Trophoblast cell (in vitro differentiated cells and primary cell): ENCODE results near the gene ATXN3L.

Experiments
- DNase-seq, 2 donors: peaks; one replicate each; pipeline ENCODE4 v3.0.0-alpha.2; 2016
- H2AFZ ChIP-seq: 2 replicates; pipeline ENCODE4 v1.6.1; 2013; ENCODE audit warnings: low read length, moderate library complexity, mild to moderate bottlenecking; ENCODE audit not compliant: insufficient read depth, poor library complexity
- H2AK5ac ChIP-seq: 2 replicates; pipeline ENCODE4 v1.6.1; 2013; ENCODE audit warnings: mild to moderate bottlenecking, low read length
- H2BK120ac ChIP-seq: 2 replicates; pipeline ENCODE4 v1.6.1; 2013; ENCODE audit warnings: low read length, mild to moderate bottlenecking, moderate library complexity; ENCODE audit not compliant: insufficient read depth, poor library complexity
- H2BK12ac ChIP-seq: 2 replicates; pipeline ENCODE4 v1.6.1; 2013; ENCODE audit warnings: mild to moderate bottlenecking, low read length, moderate library complexity
- H2BK5ac ChIP-seq: 2 replicates; pipeline ENCODE4 v1.6.1; 2013; ENCODE audit warnings: low read length, low read depth, moderate library complexity, mild to moderate bottlenecking; ENCODE audit not compliant: poor library complexity
- H3K14ac ChIP-seq: 2 replicates; pipeline ENCODE4 v1.6.1; 2013; ENCODE audit warnings: mild to moderate bottlenecking, low read length
- H3K18ac ChIP-seq: 2 replicates; pipeline ENCODE4 v1.6.1; 2013; ENCODE audit warnings: mild to moderate bottlenecking, low read length
- H3K23ac ChIP-seq: 2 replicates; pipeline ENCODE4 v1.6.1; 2013; ENCODE audit warnings: low read length
- H3K27ac ChIP-seq: 2 replicates; pipeline ENCODE4 v1.5.1; 2013; ENCODE audit warnings: low read depth, mild to moderate bottlenecking, inconsistent platforms, low read length, moderate library complexity
- H3K27me3 ChIP-seq: 2 replicates; pipeline ENCODE4 v1.6.1; 2013; ENCODE audit warnings: inconsistent platforms, mild to moderate bottlenecking, low read length, moderate library complexity; ENCODE audit not compliant: insufficient read depth
- H3K36me3 ChIP-seq, 2 experiments: 1 replicate in 1 of 2; 2 replicates in 1 of 2; pipeline ENCODE4 v1.6.1; 2013; ENCODE audit warnings: low read length in 2 of 2, mild to moderate bottlenecking in 2 of 2, moderate library complexity in 1 of 2; ENCODE audit not compliant: insufficient read depth in 2 of 2, control insufficient read depth in 1 of 2
- H3K4ac ChIP-seq: 2 replicates; pipeline ENCODE4 v1.6.1; 2013; ENCODE audit warnings: low read depth, mild to moderate bottlenecking, low read length, moderate library complexity
- H3K4me1 ChIP-seq, 2 experiments: 1 replicate in 1 of 2; 2 replicates in 1 of 2; pipeline ENCODE4 v1.6.1; 2013; ENCODE audit warnings: low read length in 2 of 2, mild to moderate bottlenecking in 2 of 2, moderate library complexity in 1 of 2; ENCODE audit not compliant: insufficient read depth in 2 of 2, control insufficient read depth in 1 of 2
- H3K4me2 ChIP-seq: 2 replicates; pipeline ENCODE4 v1.6.1; 2013; ENCODE audit warnings: inconsistent platforms, mild to moderate bottlenecking, low read length, moderate library complexity
- H3K4me3 ChIP-seq: 2 replicates; pipeline ENCODE4 v1.5.1; 2013; ENCODE audit warnings: mild to moderate bottlenecking, low read depth, low read length, inconsistent platforms
- H3K79me1 ChIP-seq: one replicate; pipeline ENCODE4 v1.6.1; 2013; ENCODE audit warnings: low read length
- H3K79me2 ChIP-seq: 2 replicates; pipeline ENCODE4 v1.6.1; 2013; ENCODE audit warnings: low read length, mild to moderate bottlenecking; ENCODE audit not compliant: control insufficient read depth, insufficient read depth, poor library complexity
- H3K9ac ChIP-seq: 2 replicates; pipeline ENCODE4 v1.6.1; 2013; ENCODE audit warnings: mild to moderate bottlenecking, low read length
- H3K9me3 ChIP-seq: 2 replicates; pipeline ENCODE4 v1.6.1; 2013; ENCODE audit warnings: low read depth, mild to moderate bottlenecking, control low read depth, inconsistent platforms, low read length; ENCODE audit not compliant: insufficient read depth
- H4K12ac ChIP-seq: 2 replicates; pipeline ENCODE4 v1.6.1; 2013; ENCODE audit warnings: low read depth, mild to moderate bottlenecking, low read length, moderate library complexity
- H4K8ac ChIP-seq: 2 replicates; pipeline ENCODE4 v1.6.1; 2013; ENCODE audit warnings: low read depth, mild to moderate bottlenecking, low read length, moderate library complexity
- H4K91ac ChIP-seq: one replicate; pipeline ENCODE4 v1.6.1; 2013; ENCODE audit warnings: low read depth, mild to moderate bottlenecking, low read length, moderate library complexity
- WGBS: extraction: QIAGEN DNeasy Blood & Tissue Kit; methylation state at CpG from one replicate; pipeline ENCODE4 v1.1.7; 2013; ENCODE audit warnings: missing lambda C conversion rate; ENCODE audit not compliant: insufficient read length, insufficient coverage; ENCODE audit errors: extremely low coverage; 5-methylcytosine and 5-hydroxymethylcytosine counted together

Gene ATXN3L

GRCh38 chrX:13276991-13277390 is 42.9 kb downstream of the ATXN3L start:
- Histone ChIP-seq H2AK5ac (no peak overlapping the region), H2AFZ (no peak overlapping the region), H3K79me1 (no peaks in the 10 kb centered on the region), H2BK12ac (no peak overlapping the region), H3K4ac (no peak overlapping the region), H4K12ac (no peak overlapping the region), H3K27ac (no peak overlapping the region), H3K27me3 (no peaks in the 10 kb centered on the region), H2BK120ac (no peak overlapping the region), H3K36me3 (no peaks in the 10 kb centered on the region), H4K91ac (no peak overlapping the region), H3K18ac (no peak overlapping the region), H3K79me2 (no peaks in the 10 kb centered on the region), H3K4me1 (no peaks in the 10 kb centered on the region), H3K14ac (no peak overlapping the region), H4K8ac (no peak overlapping the region), H3K23ac (no peak overlapping the region), H3K4me2 (no peak overlapping the region), H3K9ac (no peak overlapping the region), H3K9me3 (no peaks in the 10 kb centered on the region), H2BK5ac (no peak overlapping the region), H3K4me3 (no peak overlapping the region)
- no CpG with 5 or more reads among the region's 1 CpG for WGBS
- DNase-seq = no peak

DNA sequence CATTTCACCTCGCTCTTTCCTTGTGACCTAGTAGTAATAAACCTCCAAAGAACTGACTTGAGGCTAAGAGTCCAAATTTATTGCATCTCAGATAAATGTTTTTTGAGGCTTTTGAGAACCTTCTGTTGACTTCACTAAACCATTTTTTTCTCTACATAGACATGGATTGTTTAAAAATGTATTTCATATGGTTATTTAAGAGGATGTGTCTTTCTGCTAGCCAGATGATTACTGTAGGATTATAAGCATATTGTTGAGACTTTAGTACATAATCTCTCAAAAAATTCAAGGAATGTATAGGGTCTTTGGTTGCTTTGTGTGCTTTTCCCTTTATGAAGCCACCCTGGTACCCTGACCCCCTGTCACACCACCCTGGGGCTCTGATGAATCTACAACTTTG is 44.8 kb downstream of the ATXN3L start:
- Histone ChIP-seq H3K79me2 (no peaks in the 10 kb centered on the region), H4K8ac (no peak overlapping the region), H2AK5ac (no peak overlapping the region), H3K23ac (no peak overlapping the region), H3K27ac (no peak overlapping the region), H2BK120ac (no peak overlapping the region), H3K36me3 (no peaks in the 10 kb centered on the region), H2BK12ac (no peak overlapping the region), H3K9me3 (no peaks in the 10 kb centered on the region), H3K9ac (no peak overlapping the region), H2BK5ac (no peak overlapping the region), H4K12ac (no peak overlapping the region), H3K4ac (no peak overlapping the region), H3K4me2 (no peak overlapping the region), H3K4me1 (no peaks in the 10 kb centered on the region), H3K4me3 (no peak overlapping the region), H2AFZ (no peak overlapping the region), H4K91ac (no peak overlapping the region), H3K27me3 (no peaks in the 10 kb centered on the region), H3K18ac (no peak overlapping the region), H3K14ac (no peak overlapping the region), H3K79me1 (no peaks in the 10 kb centered on the region)
- no CpG with 5 or more reads among the region's 1 CpG for WGBS
- no peak for DNase-seq

DNA sequence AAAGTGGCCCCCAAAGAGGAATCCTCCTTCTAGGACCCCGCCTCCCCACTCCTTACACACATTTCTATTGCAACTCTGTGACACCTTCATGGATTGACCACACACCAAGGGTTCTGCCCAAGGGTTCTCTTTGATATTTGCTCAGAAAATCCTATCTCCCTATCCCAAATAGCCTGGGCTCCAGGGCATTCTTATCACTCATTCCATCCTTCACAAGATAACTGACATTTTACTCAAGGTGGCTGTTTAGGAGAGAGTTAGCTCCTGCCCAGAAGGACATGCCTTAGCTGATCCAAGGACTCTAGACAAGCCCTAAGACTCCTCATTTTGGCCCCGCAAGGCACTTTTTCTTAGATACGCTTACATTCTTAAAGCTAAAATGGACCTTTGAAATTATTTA is 47.4 kb downstream of the ATXN3L start:
- Histone ChIP-seq H3K9me3 (no peaks in the 10 kb centered on the region), H2AK5ac (no peak overlapping the region), H3K9ac (no peak overlapping the region), H3K4me1 (no peaks in the 10 kb centered on the region), H3K14ac (no peak overlapping the region), H2BK12ac (no peak overlapping the region), H3K79me1 (no peaks in the 10 kb centered on the region), H3K18ac (no peak overlapping the region), H2AFZ (no peak overlapping the region), H3K27me3 (no peaks in the 10 kb centered on the region), H3K79me2 (no peaks in the 10 kb centered on the region), H3K36me3 (no peaks in the 10 kb centered on the region), H3K4me3 (no peak overlapping the region), H2BK120ac (no peak overlapping the region), H3K27ac (no peak overlapping the region), H4K8ac (no peak overlapping the region), H4K91ac (no peak overlapping the region), H4K12ac (no peak overlapping the region), H3K23ac (no peak overlapping the region), H2BK5ac (no peak overlapping the region), H3K4ac (no peak overlapping the region), H3K4me2 (no peak overlapping the region)
- WGBS = no CpG with 5 or more reads among the region's 3 CpGs
- DNase-seq = peak; percentile 57 to 74

DNA sequence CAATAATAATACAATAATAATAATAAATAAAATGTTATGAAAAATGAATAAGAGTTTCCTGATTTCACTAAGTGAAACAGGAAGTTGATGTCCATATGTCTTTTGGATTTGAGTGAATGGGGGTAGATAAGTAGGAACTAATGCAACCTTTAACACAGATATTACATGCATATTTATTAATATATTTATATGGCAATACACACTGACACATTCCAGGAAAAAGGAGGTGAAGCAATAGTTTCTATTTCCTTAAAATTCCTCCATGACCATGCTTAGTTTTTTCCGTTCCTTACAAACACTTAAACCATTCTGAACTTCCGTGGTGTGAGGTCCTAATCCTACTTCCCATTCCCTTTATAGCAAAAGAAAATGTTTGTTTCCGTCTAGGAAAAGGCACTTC is 48.3 kb downstream of the ATXN3L start:
- no peak overlapping the region for H3K23ac ChIP-seq
- H3K4ac ChIP-seq = no peak overlapping the region
- H3K14ac ChIP-seq = no peak overlapping the region
- no peak overlapping the region for H3K18ac ChIP-seq
- H3K79me1 ChIP-seq = no peaks in the 10 kb centered on the region
- no peak overlapping the region for H2BK12ac ChIP-seq
- WGBS = no CpG with 5 or more reads among the region's 3 CpGs
- no peak overlapping the region for H3K9ac ChIP-seq
- H3K4me1 ChIP-seq = peaks cover 0 to 3% of the 10 kb centered on the region in 2 experiments
- no peak for DNase-seq
- no peak overlapping the region for H2AK5ac ChIP-seq
- no peaks in the 10 kb centered on the region for H3K9me3 ChIP-seq
- H3K4me2 ChIP-seq = no peak overlapping the region
- no peak overlapping the region for H2BK120ac ChIP-seq
- no peaks in the 10 kb centered on the region for H3K79me2 ChIP-seq
- no peak overlapping the region for H2BK5ac ChIP-seq
- H3K4me3 ChIP-seq = no peak overlapping the region
- H4K12ac ChIP-seq = no peak overlapping the region
- no peak overlapping the region for H4K8ac ChIP-seq
- H4K91ac ChIP-seq = no peak overlapping the region
- no peaks in the 10 kb centered on the region for H3K27me3 ChIP-seq
- H3K27ac ChIP-seq = no peak overlapping the region
- no peak overlapping the region for H2AFZ ChIP-seq
- no peaks in the 10 kb centered on the region for H3K36me3 ChIP-seq
